GM12892 (cell line): ENCODE data around the gene DENND2D.
A peak's percentile ranks its signal among the peaks of the same experiment; 100 is the strongest.

Experiments
- DNase-seq: peaks from one replicate; pipeline ENCODE4 v3.0.0; 2011; ENCODE audit not compliant: insufficient read length
- FAIRE-seq: peaks from 2 replicates; lab custom pipeline; 2011; peaks lifted over from hg19 to GRCh38; lab: Jason Lieb, UNC
- POLR2A ChIP-seq: IDR thresholded peaks from 2 replicates; pipeline ENCODE4 v1.6.1; 2011; ENCODE audit warnings: low read depth, low read length, control low read depth
- POLR2AphosphoS5 ChIP-seq: IDR thresholded peaks from 2 replicates; pipeline ENCODE4 v1.6.1; 2011; ENCODE audit warnings: low read depth, low read length, control low read depth
- TAF1 ChIP-seq: IDR thresholded peaks from 2 replicates; pipeline ENCODE4 v1.6.1; 2011; ENCODE audit warnings: low read depth, mild to moderate bottlenecking, control low read depth, low read length, borderline replicate concordance

The DENND2D gene

GRCh38 chr1:111139956-111140679, 60.3 kb downstream of the DENND2D start, which contains the start of the genes CEPT1 and DRAM2:
Gene CEPT1 (plus strand): TSS chr1:111140223. CDS start chr1:111147715, 7,492 bp downstream.
Gene DRAM2 (minus strand): TSS chr1:111140093. CDS start chr1:111131554, 8,539 bp downstream.
- TF ChIP-seq TAF1 (peak; percentile 73), POLR2AphosphoS5 (peak; percentile 85), POLR2A (peak; percentile 93)
- DNase-seq (peak; percentile 78), FAIRE-seq (peak; percentile 99)

GRCh38 chr1:111139324-111139955, 61.0 kb downstream of the DENND2D start:
- TF ChIP-seq TAF1 (no peak), POLR2A (no peak), POLR2AphosphoS5 (peak; percentile 60; the same call in 1 of the 2 replicates)
- DNase-seq, result peak; percentile 40

More at GRCh38 chr1:111139324-111139955, 61.0 kb downstream of the DENND2D start:
- FAIRE-seq, result no peak
